IgD-negative memory B cell (primary cell): ENCODE data around the gene SCMH1. TPM values are rescaled to one million over a fixed set of nuclear protein-coding genes. Genes with fewer than 3 reads are reported as not detected.
A peak's percentile ranks its signal among the peaks of the same experiment; 100 is the strongest.

Experiments
- H3K27ac Mint-ChIP-seq, 3 donors: one replicate each; pipeline ENCODE4 v1.8.0; 2020 to 2022; ENCODE audit warnings: mild to moderate bottlenecking in 3 of 3, mixed read lengths in 3 of 3, moderate library complexity in 1 of 3
- H3K27me3 Mint-ChIP-seq: one replicate; pipeline ENCODE4 v1.8.0; 2021; ENCODE audit warnings: mixed read lengths
- H3K36me3 Mint-ChIP-seq: one replicate; pipeline ENCODE4 v1.8.0; 2020; ENCODE audit warnings: mild to moderate bottlenecking, mixed read lengths
- H3K4me1 Mint-ChIP-seq, 3 donors: one replicate each; pipeline ENCODE4 v1.8.0; 2020 to 2022; ENCODE audit warnings: mixed read lengths in 3 of 3, mild to moderate bottlenecking in 1 of 3
- H3K4me3 Mint-ChIP-seq, 4 donors: one replicate each; pipeline ENCODE4 v1.8.0; 2020 to 2022; ENCODE audit warnings: mild to moderate bottlenecking in 4 of 4, mixed read lengths in 4 of 4, moderate library complexity in 3 of 4
- H3K9me3 Mint-ChIP-seq, 3 donors: one replicate each; pipeline ENCODE4 v1.8.0; 2020 to 2021; ENCODE audit warnings: mixed read lengths in 3 of 3, mild to moderate bottlenecking in 1 of 3
- polyA plus RNA-seq: library from polyadenylated mRNA; unstranded; fragments of 300-500 nt; fragmentation: Illumina TruSeq; gene quantifications from one replicate; pipeline ENCODE4 v1.2.3, GENCODE V29; 2021

The SCMH1 gene
- polyA plus RNA-seq, 1 donor from 2014 or later, result 12.3 TPM

GRCh38 chr1:41003127-41003639 is 238.9 kb downstream of the SCMH1 start:
- Mint-ChIP-seq H3K27me3 (no peaks in the 10 kb centered on the region), H3K4me3 (peak overlapping the region in 1 of 4 donors; percentile 70), H3K36me3 (peaks cover 10% of the 10 kb centered on the region), H3K27ac (no peak overlapping the region), H3K4me1 (peaks cover 9 to 18% (median 9%) of the 10 kb centered on the region in 3 donors), H3K9me3 (no peaks in the 10 kb centered on the region)

GRCh38 chr1:40998668-40999067 is 243.4 kb downstream of the SCMH1 start:
- peak overlapping the region in 1 of 3 donors; percentile 2 for H3K27ac Mint-ChIP-seq
- no peaks in the 10 kb centered on the region for H3K27me3 Mint-ChIP-seq
- H3K9me3 Mint-ChIP-seq, result no peaks in the 10 kb centered on the region
- H3K4me3 Mint-ChIP-seq, result peak overlapping the region in 1 of 4 donors; percentile 50
- peaks cover 6 to 16% (median 7%) of the 10 kb centered on the region in 3 donors for H3K4me1 Mint-ChIP-seq
- peaks cover 14% of the 10 kb centered on the region for H3K36me3 Mint-ChIP-seq

GRCh38 chr1:40997096-40997495 is 245.0 kb downstream of the SCMH1 start:
- no peak overlapping the region for H3K4me3 Mint-ChIP-seq
- H3K27me3 Mint-ChIP-seq, result no peaks in the 10 kb centered on the region
- H3K9me3 Mint-ChIP-seq, result no peaks in the 10 kb centered on the region
- peaks cover 0 to 4% (median under 1%) of the 10 kb centered on the region in 3 donors for H3K4me1 Mint-ChIP-seq
- H3K27ac Mint-ChIP-seq, result no peak overlapping the region
- H3K36me3 Mint-ChIP-seq, result peaks cover 14% of the 10 kb centered on the region

GRCh38 chr1:40989066-40989465 is 253.0 kb downstream of the SCMH1 start:
- peaks cover 13% of the 10 kb centered on the region for H3K36me3 Mint-ChIP-seq
- H3K9me3 Mint-ChIP-seq, result no peaks in the 10 kb centered on the region

GRCh38 chr1:40988280-40988679 is 253.8 kb downstream of the SCMH1 start:
- Mint-ChIP-seq H3K27me3 (no peaks in the 10 kb centered on the region), H3K36me3 (peaks cover 13% of the 10 kb centered on the region), H3K27ac (peak overlapping the region in 1 of 3 donors; percentile 21), H3K9me3 (no peaks in the 10 kb centered on the region), H3K4me1 (peaks cover 0 to 4% (median under 1%) of the 10 kb centered on the region in 3 donors), H3K4me3 (no peak overlapping the region)

More at GRCh38 chr1:40989066-40989465, 253.0 kb downstream of the SCMH1 start:
- no peak overlapping the region for H3K27ac Mint-ChIP-seq
- H3K27me3 Mint-ChIP-seq, result no peaks in the 10 kb centered on the region
- H3K4me3 Mint-ChIP-seq, result no peak overlapping the region
- peaks cover 0 to 4% (median 0%) of the 10 kb centered on the region in 3 donors for H3K4me1 Mint-ChIP-seq

- H3K4me3 Mint-ChIP-seq, result no peak overlapping the region
- H3K36me3 Mint-ChIP-seq, result peaks cover 13% of the 10 kb centered on the region
- no peaks in the 10 kb centered on the region for H3K9me3 Mint-ChIP-seq
- H3K27ac Mint-ChIP-seq, result no peak overlapping the region
- H3K4me1 Mint-ChIP-seq, result peaks cover 0 to 4% (median 3%) of the 10 kb centered on the region in 3 donors
- no peaks in the 10 kb centered on the region for H3K27me3 Mint-ChIP-seq
Observed at GRCh38 chr1:40987439-40988276, 254.4 kb downstream of the SCMH1 start.

GRCh38 chr1:40986956-40987355 is 255.2 kb downstream of the SCMH1 start:
- H3K4me3 Mint-ChIP-seq, result no peak overlapping the region
- peaks cover 13% of the 10 kb centered on the region for H3K36me3 Mint-ChIP-seq
- H3K9me3 Mint-ChIP-seq, result no peaks in the 10 kb centered on the region
- H3K4me1 Mint-ChIP-seq, result peaks cover 0 to 4% (median 3%) of the 10 kb centered on the region in 3 donors
- no peaks in the 10 kb centered on the region for H3K27me3 Mint-ChIP-seq
- no peak overlapping the region for H3K27ac Mint-ChIP-seq

- H3K4me3 Mint-ChIP-seq, result no peak overlapping the region
Observed at GRCh38 chr1:40986328-40986783, 255.8 kb downstream of the SCMH1 start.

GRCh38 chr1:40985875-40986274 is 256.2 kb downstream of the SCMH1 start:
- H3K27ac Mint-ChIP-seq, result peak overlapping the region in 1 of 3 donors; percentile 41
- peaks cover 7 to 10% (median 9%) of the 10 kb centered on the region in 3 donors for H3K4me1 Mint-ChIP-seq
- H3K27me3 Mint-ChIP-seq, result no peaks in the 10 kb centered on the region
- no peaks in the 10 kb centered on the region for H3K9me3 Mint-ChIP-seq
- no peak overlapping the region for H3K4me3 Mint-ChIP-seq
- H3K36me3 Mint-ChIP-seq, result peaks cover 9% of the 10 kb centered on the region

More at GRCh38 chr1:40986328-40986783, 255.8 kb downstream of the SCMH1 start:
- Mint-ChIP-seq H3K4me1 (peaks cover 2 to 5% (median 4%) of the 10 kb centered on the region in 3 donors), H3K27me3 (no peaks in the 10 kb centered on the region), H3K27ac (no peak overlapping the region), H3K36me3 (peaks cover 12% of the 10 kb centered on the region), H3K9me3 (no peaks in the 10 kb centered on the region)

- H3K27ac Mint-ChIP-seq, result no peak overlapping the region
- H3K4me3 Mint-ChIP-seq, result no peak overlapping the region
- no peaks in the 10 kb centered on the region for H3K9me3 Mint-ChIP-seq
- no peaks in the 10 kb centered on the region for H3K27me3 Mint-ChIP-seq
- peaks cover 9% of the 10 kb centered on the region for H3K36me3 Mint-ChIP-seq
- H3K4me1 Mint-ChIP-seq, result peaks cover 13 to 15% (median 15%) of the 10 kb centered on the region in 3 donors
Observed at GRCh38 chr1:40985161-40985560, 256.9 kb downstream of the SCMH1 start.

GRCh38 chr1:40984531-40984930 is 257.6 kb downstream of the SCMH1 start:
- Mint-ChIP-seq H3K36me3 (peaks cover 9% of the 10 kb centered on the region), H3K9me3 (no peaks in the 10 kb centered on the region), H3K27ac (no peak overlapping the region), H3K4me3 (peak overlapping the region in 1 of 4 donors; percentile 19), H3K27me3 (no peaks in the 10 kb centered on the region), H3K4me1 (peaks cover 13 to 15% (median 15%) of the 10 kb centered on the region in 3 donors)

- H3K36me3 Mint-ChIP-seq, result peaks cover 8% of the 10 kb centered on the region
Observed at GRCh38 chr1:40984066-40984465, 258.0 kb downstream of the SCMH1 start.

GRCh38 chr1:40983286-40983685 is 258.8 kb downstream of the SCMH1 start:
- peaks cover 7% of the 10 kb centered on the region for H3K36me3 Mint-ChIP-seq
- H3K27me3 Mint-ChIP-seq, result no peaks in the 10 kb centered on the region
- peaks cover 13 to 18% (median 17%) of the 10 kb centered on the region in 3 donors for H3K4me1 Mint-ChIP-seq
- H3K9me3 Mint-ChIP-seq, result no peaks in the 10 kb centered on the region
- H3K27ac Mint-ChIP-seq, result no peak overlapping the region
- H3K4me3 Mint-ChIP-seq, result peak overlapping the region in 1 of 4 donors; percentile 91

More at GRCh38 chr1:40984066-40984465, 258.0 kb downstream of the SCMH1 start:
- Mint-ChIP-seq H3K4me1 (peaks cover 13 to 15% (median 15%) of the 10 kb centered on the region in 3 donors), H3K9me3 (no peaks in the 10 kb centered on the region), H3K27ac (no peak overlapping the region), H3K27me3 (no peaks in the 10 kb centered on the region), H3K4me3 (peak overlapping the region in 1 of 4 donors; percentile 24)

GRCh38 chr1:40982721-40983120 is 259.4 kb downstream of the SCMH1 start:
- H3K4me3 Mint-ChIP-seq, result peak overlapping the region in 1 of 4 donors; percentile 91
- H3K27me3 Mint-ChIP-seq, result no peaks in the 10 kb centered on the region
- peaks cover 13 to 18% (median 17%) of the 10 kb centered on the region in 3 donors for H3K4me1 Mint-ChIP-seq
- H3K36me3 Mint-ChIP-seq, result peaks cover 7% of the 10 kb centered on the region
- peak overlapping the region in 1 of 3 donors; percentile 17 for H3K27ac Mint-ChIP-seq
- no peaks in the 10 kb centered on the region for H3K9me3 Mint-ChIP-seq
